Gastrocnemius medialis (tissue), 4 donors: ENCODE data around the gene MED23.

Experiments
- CTCF ChIP-seq, 5 experiments: fragments of 450-650 bp in 3 of 5; fragments of 200-600 bp in 2 of 5; sonication (generic) in 2 of 5; IDR thresholded peaks in 4 of 5; conservative IDR thresholded peaks in 1 of 5; 1 replicate in 4 of 5; 2 replicates in 1 of 5; pipeline ENCODE4 v1.5.1; 2016 to 2019; ENCODE audit warnings: antibody characterized with exemption in 5 of 5, mild to moderate bottlenecking in 3 of 5, moderate library complexity in 3 of 5
- POLR2A ChIP-seq, 2 donors: fragments of 450-650 bp; IDR thresholded peaks; one replicate each; pipeline ENCODE4 v1.6.1; 2017; ENCODE audit warnings: antibody characterized with exemption in 2 of 2, mild to moderate bottlenecking in 2 of 2, moderate library complexity in 2 of 2

GRCh38 chr6:131532580-131533039 is 95.4 kb downstream of the MED23 start:
- TF ChIP-seq CTCF (IDR thresholded peaks at IDR 0.05 in 4 of 5, conservative IDR thresholded peaks at IDR 0.05 in 1 of 5): no peak
- TF ChIP-seq POLR2A (IDR thresholded peaks at IDR 0.05): no peak
